Transverse colon (tissue), 4 donors: Measurements from ENCODE around the gene MAMSTR.

Source experiments
- EP300 ChIP-seq: sonication (generic); formaldehyde crosslinking; IDR thresholded peaks from one replicate; pipeline ENCODE4 v1.6.1; 2017; ENCODE audit warnings: antibody characterized with exemption, low read depth
- POLR2A ChIP-seq: fragments of 450-650 bp; IDR thresholded peaks from one replicate; pipeline ENCODE4 v1.6.1; 2016; ENCODE audit warnings: antibody characterized with exemption, mild to moderate bottlenecking, moderate library complexity
- POLR2AphosphoS5 ChIP-seq, 3 donors: sonication (generic); formaldehyde crosslinking; IDR thresholded peaks; one replicate each; pipeline ENCODE4 v1.6.1; 2016; ENCODE audit warnings: antibody characterized with exemption in 3 of 3
- TF ChIP-seq, protein P1 (sequence below), 5 experiments: fragments of 200-600 bp in 3 of 5; fragments of 450-650 bp in 2 of 5; sonication (generic) in 3 of 5; IDR thresholded peaks; 1 replicate in 2 of 5; 2 replicates in 3 of 5; pipeline ENCODE4 v1.5.1; 2016 to 2017; ENCODE audit warnings: antibody characterized with exemption in 5 of 5, inconsistent platforms in 3 of 5, mild to moderate bottlenecking in 2 of 5, moderate library complexity in 1 of 5

DNA sequence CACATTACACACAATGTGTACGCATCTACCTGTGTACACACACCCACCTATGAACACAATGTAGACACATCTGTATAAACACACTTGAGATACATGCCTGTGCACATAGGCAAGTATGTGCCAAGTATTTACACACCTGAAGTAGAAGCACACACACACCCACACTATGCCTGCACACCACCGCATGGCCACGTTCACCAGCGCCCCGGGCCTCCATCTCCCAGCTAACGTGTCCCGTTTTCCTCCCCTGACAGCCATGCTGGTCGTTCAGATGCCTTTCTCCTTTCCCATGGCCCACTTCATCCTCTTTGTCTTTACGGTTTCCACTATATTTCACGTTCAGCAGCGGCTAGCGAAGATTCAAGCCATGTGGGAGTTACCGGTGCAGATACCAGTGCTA, 16.8 kb downstream of the MAMSTR start:
- TF ChIP-seq, protein P1, sequence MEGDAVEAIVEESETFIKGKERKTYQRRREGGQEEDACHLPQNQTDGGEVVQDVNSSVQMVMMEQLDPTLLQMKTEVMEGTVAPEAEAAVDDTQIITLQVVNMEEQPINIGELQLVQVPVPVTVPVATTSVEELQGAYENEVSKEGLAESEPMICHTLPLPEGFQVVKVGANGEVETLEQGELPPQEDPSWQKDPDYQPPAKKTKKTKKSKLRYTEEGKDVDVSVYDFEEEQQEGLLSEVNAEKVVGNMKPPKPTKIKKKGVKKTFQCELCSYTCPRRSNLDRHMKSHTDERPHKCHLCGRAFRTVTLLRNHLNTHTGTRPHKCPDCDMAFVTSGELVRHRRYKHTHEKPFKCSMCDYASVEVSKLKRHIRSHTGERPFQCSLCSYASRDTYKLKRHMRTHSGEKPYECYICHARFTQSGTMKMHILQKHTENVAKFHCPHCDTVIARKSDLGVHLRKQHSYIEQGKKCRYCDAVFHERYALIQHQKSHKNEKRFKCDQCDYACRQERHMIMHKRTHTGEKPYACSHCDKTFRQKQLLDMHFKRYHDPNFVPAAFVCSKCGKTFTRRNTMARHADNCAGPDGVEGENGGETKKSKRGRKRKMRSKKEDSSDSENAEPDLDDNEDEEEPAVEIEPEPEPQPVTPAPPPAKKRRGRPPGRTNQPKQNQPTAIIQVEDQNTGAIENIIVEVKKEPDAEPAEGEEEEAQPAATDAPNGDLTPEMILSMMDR (IDR thresholded peaks at IDR 0.05), result no peak
- TF ChIP-seq EP300 (no peak), POLR2AphosphoS5 (IDR thresholded peaks at IDR 0.05) (no peak), POLR2A (no peak)
